A549 treated with Hydrocortisone at 1 μM for 4 hours (cell line): ENCODE data around the gene CEP70. TPM values are rescaled to one million over a fixed set of nuclear protein-coding genes. Genes with fewer than 3 reads are reported as not detected.

Experiments used
- total RNA-seq: library from RNA; stranded (reverse); fragments of 200-300 nt; extraction: Qiagen RNA extraction; gene quantifications from 5 replicates; pipeline ENCODE4 v1.2.3, GENCODE V29; 2022

Gene CEP70
- total RNA-seq: 8.0 to 15.9 TPM (median 9.5 TPM) in 5 replicates

DNA sequence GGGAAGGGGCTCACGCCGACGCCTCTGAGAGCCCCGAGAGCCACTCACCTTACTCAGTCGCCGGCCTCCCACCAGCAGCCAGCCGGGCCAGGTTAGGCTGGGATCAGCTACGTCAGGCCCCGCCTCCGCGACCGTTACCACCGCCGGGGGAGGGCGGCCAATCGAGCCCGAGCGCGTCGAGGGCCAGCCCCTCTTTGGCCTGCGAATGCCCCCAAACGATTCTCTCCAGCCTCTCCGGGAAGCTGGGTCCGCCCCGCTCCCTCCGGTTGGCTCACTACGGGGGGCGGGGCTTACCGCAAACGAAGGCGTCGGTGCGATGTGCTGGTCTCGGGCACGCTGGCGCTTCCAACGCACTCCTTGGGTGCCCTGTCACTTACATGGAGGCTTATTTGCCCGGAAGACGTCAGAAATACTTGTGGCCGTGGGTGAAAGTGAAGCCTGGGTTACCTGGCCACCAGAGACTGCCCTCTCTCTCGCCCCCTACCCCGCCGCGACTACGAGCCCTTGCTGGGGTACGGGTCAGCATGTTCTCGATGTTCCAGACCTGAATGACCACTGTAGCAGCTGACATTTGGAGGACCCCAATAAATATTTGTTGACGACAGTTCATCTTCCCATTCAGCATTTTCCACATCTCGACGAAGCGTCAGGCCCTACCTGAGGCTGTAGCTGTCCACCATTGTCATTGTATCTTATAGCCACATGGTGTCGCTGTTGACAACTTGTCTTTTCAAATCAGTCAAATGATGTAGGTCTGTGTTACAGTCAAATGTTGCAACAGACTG is at the start of gene CEP70:
Gene CEP70 (minus strand): TSS at position 111 of the 785 bp plus-strand sequence. CDS start 21,333 bp downstream, outside the sequence.

DNA sequence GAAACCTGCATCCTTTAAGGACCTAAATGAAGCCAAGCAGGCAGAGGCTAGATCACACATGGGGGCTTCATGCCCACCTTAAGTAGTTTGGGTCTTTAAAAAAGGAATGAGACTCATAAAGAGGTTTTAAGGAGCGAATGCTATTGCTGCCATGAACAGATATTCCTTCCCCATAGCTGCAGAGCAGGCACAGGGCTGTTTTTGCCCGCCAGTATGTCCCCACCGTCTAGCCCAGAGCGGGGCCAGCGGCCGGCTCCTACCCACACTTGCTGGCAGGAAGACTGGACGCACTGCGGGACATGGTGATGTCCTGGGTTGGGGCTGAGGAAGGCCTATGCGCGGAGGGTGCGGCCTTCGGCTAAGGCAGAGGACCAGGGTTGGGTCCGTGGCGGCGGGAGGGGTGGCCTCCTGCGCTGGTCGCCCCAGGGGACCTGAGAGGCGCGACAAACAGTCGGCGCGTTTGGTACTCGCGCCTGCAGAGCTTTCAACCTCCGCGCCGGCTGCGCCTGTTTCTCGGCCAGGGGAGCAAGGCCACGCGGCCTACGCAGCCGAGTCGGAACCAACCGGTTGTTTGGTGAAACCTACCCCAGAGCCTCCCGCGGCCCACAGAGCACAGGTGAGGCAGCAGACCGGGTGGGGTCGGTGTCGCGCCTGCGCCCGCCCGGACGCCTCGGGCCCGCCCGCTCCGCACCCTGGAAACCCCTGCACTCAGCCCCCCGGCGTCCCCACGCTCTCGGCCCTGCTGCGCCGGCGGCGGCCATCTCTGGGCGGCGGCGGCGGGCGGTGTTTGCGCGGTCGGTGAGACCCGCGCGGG is 14.5 kb upstream of the CEP70 start, which contains the start of gene FAIM:
Gene FAIM (plus strand): TSS at position 450 of the 814 bp plus-strand sequence. CDS start 10,956 bp downstream, outside the sequence.

Other genes starting within 250 kb of the CEP70 start
- 8.3 to 10.1 TPM (median 8.8 TPM) in 5 replicates for gene MRAS, start 245.7 kb downstream of the CEP70 start, total RNA-seq
- gene ESYT3, start 159.6 kb downstream of the CEP70 start, total RNA-seq: 0.40 to 0.83 TPM (median 0.55 TPM) in 5 replicates
- 27.2 to 35.2 TPM (median 30.3 TPM) in 5 replicates for gene FAIM, start 14.5 kb upstream of the CEP70 start, total RNA-seq
- gene PIK3CB, start 240.7 kb upstream of the CEP70 start, total RNA-seq: 14.6 to 23.7 TPM (median 17.1 TPM) in 5 replicates